Activated CD4-positive, alpha-beta T cell treated with anti-CD3 and anti-CD28 coated beads for 48 hours (primary cell): ENCODE data around the gene OR2V2.
"Not testable (repeated sequence)": the region's sequence is repeated elsewhere in the genome, so short reads cannot be mapped to it uniquely, and the experiment has no call there.

Source experiments
- DNase-seq: peaks from one replicate; pipeline ENCODE4 v3.0.0-alpha.2; 2020

Gene OR2V2, protein sequence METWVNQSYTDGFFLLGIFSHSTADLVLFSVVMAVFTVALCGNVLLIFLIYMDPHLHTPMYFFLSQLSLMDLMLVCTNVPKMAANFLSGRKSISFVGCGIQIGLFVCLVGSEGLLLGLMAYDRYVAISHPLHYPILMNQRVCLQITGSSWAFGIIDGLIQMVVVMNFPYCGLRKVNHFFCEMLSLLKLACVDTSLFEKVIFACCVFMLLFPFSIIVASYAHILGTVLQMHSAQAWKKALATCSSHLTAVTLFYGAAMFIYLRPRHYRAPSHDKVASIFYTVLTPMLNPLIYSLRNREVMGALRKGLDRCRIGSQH

DNA sequence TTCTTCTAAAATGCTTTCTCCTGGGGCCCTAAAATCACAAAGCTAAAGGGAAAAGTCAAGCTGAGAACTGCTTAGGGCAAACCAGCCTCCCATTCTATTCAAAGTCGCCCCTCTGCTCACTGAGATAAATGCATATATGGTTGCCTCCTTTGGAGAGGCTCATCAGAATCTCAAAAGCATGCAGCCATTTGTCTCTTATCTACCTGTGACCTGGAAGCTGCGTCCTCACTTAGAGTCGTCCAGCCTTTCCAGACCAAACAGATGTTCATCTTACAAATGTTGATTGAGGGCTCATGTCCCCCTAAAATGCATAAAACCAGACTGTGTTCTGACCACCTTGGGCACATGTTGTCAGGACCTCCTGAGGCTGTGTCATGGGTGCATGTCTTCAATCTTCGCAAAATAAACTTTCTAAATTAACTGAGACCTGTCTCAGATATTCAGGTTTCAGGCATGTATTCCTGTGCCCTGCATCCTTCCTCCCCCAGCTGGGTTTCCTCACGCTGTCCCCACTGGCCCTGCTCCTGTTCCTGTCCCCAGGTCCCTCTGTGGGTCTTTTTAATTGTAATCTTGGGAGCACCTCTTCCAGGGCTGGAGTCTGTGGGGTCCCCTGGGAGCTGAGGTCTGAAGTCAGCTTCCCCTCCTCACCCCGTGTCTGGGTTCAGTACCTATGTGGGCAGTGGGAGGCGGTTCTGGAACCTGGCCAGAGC, at the start of gene OR2V2:
Gene OR2V2 (plus strand): TSS at position 660 of the 710 bp plus-strand sequence. CDS start 7,357 bp downstream, outside the sequence.
- not testable (repeated sequence) for DNase-seq

- not testable (repeated sequence) for DNase-seq
These were observed 49.5 kb upstream of the OR2V2 start for GRCh38 chr5:181097759-181098491.

DNA sequence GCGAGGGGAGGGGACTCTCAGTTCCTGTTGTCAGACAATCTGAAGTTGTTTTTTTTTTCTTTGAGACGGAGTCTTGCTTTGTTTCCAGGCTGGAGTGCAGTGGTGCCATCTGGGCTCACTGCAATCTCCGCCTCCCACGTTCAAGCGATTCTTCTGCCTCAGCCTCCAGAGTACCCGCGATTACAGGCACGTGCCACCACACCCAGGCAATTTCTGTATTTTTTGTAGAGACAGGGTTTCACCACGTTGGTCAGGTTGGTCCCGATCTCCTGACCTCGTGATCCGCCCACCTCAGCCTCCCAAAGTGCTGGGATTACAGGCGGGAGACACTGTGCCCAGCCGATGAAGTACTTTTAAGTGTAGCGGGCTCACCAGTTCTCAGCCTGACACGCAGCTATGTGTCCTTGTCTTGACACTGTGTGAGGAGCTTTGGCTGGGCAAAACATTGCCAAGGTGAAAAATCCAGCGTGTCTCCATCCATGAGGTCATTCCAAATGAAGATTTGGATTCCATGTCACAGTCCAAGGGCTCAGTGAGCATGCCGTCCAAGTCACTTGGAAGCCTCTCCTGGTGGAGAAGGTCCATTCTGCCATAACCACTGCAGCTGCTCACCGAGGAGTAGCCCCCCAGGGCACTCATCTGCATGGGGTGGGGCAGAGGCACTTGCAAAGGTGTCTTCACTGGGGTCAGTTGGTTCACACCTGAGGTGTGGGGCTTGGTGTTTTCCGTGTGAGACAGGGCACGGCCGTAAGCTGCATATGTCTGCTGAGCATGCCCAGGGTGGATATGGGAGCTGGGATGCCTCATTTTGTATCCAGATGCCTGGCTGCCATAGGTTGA, 48.4 kb upstream of the OR2V2 start:
- DNase-seq: no peak

GRCh38 chr5:181099602-181100086, 47.7 kb upstream of the OR2V2 start:
- DNase-seq: no peak

GRCh38 chr5:181100121-181100875, 47.1 kb upstream of the OR2V2 start:
- no peak for DNase-seq

GRCh38 chr5:181101030-181101641, 46.2 kb upstream of the OR2V2 start:
- not testable (repeated sequence) for DNase-seq

- DNase-seq: not testable (repeated sequence)
These were observed 45.3 kb upstream of the OR2V2 start for GRCh38 chr5:181101930-181102674.

DNA sequence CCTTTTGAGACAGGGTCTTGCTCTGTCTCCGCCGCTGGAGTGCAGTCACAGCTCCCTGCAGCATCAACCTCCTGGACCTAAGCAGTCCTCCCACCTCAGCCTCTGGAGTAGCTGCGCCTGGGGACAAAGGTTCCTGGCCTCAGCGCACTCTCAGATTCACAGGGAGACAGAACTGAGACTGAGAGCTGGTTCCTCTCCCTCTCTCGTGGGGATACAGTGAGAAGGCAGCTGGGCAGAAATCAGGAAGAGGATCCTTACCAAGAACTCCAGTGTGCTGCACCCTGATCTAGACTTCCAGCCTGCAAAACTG, 43.2 kb upstream of the OR2V2 start:
- DNase-seq: not testable (repeated sequence)

- not testable (repeated sequence) for DNase-seq
These were observed 42.6 kb upstream of the OR2V2 start for GRCh38 chr5:181104606-181105390.

GRCh38 chr5:181105391-181106025, 41.9 kb upstream of the OR2V2 start:
- DNase-seq: no peak

GRCh38 chr5:181107699-181108098, 39.7 kb upstream of the OR2V2 start:
- DNase-seq: no peak

GRCh38 chr5:181108578-181109165, 38.7 kb upstream of the OR2V2 start:
- no peak for DNase-seq

DNA sequence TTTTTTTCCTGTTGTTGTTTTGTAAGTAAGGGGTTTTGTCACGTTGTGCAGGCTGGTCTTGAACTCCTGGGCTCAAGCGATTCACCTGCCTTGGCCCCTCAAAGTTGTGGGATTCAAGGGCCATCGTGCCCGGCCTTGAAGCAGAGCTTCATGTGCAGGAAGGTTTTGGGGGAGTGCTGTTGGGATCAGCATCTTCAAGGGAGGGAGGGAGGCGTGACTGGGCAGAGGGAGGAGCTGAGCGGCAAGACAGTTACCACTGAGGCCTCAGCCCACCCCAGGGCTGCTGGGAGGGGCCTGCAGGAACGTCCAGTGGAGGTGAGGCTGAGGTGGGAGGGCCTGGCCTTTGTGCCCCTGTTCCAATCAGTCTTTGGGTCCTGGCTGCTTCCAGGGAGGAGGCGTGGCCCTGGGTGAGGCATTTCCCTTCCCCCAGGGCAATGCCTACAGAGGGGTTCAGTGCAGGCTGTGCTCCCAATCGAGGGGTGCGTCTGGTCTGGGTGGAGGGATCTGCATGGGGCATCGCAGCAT, 37.8 kb upstream of the OR2V2 start:
- no peak for DNase-seq

- no peak for DNase-seq
These were observed 36.4 kb upstream of the OR2V2 start for GRCh38 chr5:181111010-181111409.

- no peak for DNase-seq
These were observed 34.9 kb upstream of the OR2V2 start for GRCh38 chr5:181112476-181112875.

DNA sequence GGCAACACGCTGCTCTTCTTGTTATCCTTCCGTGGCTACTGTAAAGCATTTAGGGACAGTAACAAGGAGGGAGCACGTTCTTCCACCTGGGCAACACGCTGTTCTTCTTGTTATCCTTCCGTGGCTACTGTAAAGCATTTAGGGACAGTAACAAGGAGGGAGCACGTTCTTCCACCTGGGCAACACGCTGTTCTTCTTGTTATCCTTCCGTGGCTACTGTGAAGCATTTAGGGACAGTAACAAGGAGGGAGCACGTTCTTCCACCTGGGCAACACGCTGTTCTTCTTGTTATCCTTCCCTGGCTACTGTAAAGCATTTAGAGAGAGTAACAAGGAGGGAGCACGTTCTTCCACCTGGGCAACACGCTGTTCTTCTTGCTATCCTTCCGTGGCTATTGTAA, 33.8 kb upstream of the OR2V2 start:
- not testable (repeated sequence) for DNase-seq

- DNase-seq: no peak
These were observed 33.0 kb upstream of the OR2V2 start for GRCh38 chr5:181114284-181114843.
